Measurements from ENCODE around the gene S100A12.
"Not testable (repeated sequence)": the region's sequence is repeated elsewhere in the genome, so short reads cannot be mapped to it uniquely, and the experiment has no call there.

Gene S100A12

DNA sequence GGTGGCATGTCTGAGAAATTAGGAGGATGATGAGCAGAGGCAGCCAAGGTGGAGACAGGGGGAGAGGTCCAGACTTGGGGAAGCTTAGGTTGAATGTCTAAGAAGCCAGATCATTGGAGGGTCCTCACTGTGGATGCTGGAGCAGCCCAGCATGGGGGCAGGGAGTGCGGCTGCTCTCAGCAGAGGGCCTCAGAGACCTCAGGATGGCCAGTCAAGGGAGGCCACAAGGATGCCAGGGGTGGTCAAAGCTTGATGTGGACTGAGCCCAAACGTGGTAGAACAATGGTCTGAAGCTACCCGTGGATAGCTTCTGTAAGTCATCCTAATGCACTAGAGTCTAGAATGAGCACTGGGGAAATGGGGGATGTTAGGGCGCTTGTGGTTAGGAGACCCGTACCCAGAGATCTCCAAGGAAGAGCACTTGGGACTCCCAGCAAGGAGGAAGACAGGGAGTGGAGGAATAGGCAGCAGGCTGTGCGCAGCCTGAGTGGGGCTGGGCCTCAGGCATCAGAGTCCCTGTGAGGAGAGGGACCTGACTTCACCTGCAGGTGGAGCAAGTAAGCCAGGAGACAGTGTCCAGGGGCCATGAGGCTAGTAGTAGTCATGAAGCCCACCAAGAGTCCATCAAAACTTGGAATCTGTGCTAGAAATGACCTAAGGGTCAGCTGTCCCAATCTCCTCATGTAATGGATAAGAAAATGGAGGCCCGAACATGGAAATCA lies 22.0 kb downstream of the S100A12 start:
- DNase-seq (ENCODE audit: low spot score) = peak; percentile 36

DNA sequence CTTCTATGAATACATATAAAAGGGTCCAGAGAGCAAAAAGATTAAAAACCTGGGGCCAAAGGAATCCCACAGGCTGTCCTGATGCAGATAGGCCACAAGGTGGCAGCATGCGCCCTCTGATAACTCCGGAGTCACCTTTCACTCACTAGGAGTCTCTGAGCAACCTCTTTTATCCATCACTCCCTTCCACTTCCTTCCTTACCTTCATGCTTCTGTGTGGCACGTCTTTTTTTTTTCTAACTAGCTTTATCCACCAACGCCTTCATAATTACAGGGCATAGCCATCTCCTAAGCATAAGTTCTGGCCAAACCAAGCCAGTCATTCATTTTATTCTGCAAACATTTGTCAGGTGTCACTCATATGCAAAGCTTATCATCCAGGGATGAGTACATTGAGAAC lies 22.9 kb downstream of the S100A12 start:
- DNase-seq (ENCODE audit: low spot score) = peak; percentile 86

DNA sequence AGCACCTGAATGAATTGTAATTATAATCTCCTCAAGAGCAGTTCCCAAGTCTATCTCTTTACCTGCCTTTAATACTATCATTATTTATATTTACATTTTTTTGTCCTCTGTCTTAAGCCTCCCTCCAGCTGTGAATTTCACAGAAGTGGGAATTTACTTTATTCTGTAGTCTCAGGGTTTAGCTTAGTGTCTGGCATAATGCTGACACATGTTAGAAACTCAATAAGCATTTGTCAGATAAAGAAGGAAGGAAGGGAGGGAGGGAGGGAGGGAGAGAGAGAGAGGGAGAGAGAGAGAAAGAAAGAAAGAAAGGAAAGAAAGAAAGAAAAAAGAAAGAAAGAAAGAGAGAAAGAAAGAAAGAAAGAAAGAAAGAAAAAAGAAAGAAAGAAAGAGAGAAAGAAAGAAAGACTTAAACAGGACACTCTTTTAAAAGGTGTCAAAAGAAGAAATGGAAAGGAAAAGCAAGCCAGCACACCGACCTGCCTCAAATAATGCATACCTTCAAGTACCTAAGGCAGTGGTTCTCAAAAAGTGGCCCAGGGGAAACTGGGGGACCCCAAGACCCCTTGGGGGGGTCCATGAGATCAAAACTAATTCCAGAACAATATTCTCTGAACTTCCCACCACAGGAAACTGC lies 25.0 kb downstream of the S100A12 start:
- no peak for DNase-seq (ENCODE audit: low spot score)

DNA sequence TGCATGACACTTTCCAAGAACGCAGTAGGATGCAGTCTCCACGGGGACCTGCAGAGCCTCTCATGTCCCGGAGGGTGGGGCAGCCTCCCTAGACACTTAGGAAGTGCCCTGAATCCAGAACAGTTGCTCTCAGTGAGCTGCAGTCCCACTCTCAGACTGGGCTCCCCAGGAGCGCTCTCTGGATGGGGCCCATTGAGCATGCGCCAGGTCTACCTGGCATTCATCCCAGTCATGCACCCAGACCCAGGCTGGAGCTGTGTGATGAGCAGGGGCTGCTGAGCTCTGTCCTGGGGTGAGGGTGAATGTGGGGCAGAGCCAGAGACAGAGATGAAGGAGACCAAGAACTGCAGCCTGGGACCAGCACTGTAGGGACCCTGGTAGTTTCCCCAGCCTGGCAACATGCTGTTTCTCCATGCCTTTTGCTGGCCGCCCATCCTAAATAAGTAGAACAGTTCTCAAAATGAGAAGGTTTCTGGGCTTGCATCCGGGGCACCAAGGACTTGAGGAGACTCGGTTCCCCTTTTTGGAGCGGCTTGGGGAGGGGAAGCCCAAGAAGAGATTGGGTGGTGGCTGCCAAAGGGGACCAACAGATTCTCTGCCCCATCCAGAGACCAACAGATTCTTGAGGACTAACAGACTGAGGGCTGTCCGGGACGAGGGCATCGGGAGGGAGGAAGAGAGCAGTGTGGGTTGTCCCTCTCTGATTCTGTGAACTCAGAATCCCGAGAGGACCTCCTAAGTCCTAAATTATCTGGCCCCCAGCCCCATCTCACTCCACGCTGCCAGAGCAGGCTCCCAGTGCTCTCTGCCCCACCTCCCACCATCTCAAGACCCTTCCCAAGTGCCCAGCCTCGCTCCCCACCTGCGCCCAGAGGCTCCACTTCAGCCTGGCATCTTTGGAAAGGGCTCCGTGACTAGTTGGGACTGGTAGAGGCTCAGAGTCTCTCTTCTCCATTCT lies 25.8 kb downstream of the S100A12 start:
- no peak for DNase-seq (ENCODE audit: low spot score)

DNA sequence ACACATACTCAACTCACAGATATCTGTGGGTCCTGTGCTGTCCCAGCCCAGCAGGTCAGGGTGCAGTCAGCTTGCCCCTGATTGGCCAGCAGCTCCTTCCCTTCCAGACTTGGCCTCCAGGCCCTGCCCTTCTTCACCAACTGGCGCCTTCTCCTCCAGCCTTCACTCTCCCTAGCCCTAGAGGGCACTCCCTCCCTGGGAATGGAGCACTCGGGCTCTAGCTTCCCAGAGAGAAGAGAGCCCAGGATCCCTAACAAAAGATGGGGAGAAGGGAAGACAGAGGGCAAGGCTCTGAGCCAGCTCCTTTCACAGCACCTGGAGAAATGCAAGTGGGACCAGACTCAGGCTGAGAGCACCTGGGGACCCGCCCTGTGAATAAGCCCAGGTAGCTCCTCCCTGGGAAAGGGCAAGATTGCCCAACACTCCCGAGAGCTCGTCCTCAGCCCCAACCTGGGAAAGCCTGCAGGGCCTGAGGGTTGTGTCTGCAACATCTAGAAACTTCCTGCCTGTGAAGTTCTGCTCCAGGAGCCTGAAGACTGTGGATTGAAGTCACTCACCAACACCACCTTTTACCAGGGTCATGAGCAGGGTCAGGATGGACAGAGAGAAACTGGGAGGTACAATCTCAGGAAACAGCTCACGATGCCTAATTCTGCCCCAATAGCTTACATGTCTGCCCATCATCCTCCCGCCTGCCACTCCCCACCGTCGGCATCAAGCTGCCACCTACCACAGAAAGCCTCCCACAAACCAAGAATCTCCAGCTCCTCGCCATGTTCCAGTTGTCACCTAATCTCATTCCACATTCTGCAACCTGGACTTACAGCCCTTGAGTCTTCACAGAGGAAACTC lies 26.7 kb downstream of the S100A12 start, which contains the start of gene PGLYRP4:
PGLYRP4 (minus strand) TSS at position 331 of the 852 bp plus-strand sequence. CDS start 909 bp downstream, outside the sequence.
- DNase-seq (ENCODE audit: low spot score) = peak; percentile 7

DNA sequence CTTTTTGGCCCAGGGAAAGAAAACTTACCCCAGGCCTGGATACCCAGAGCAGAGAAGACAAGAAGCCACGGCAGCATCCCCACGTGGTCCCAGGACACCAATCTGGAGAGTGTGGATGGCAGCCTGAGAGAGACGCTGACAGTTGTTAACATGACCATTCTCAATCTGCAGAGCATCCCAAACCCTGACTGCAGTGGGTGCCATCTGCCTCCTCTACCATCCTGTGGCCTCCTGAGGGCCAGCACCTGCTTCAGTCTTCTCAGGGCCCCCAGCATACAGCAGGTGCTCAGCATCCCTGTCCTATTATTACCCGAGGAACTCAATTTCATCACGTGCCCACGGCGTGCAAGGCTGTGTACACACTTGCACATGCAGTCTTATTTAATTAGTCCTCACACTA lies 27.6 kb downstream of the S100A12 start:
- DNase-seq (ENCODE audit: low spot score) = peak; percentile 2

DNA sequence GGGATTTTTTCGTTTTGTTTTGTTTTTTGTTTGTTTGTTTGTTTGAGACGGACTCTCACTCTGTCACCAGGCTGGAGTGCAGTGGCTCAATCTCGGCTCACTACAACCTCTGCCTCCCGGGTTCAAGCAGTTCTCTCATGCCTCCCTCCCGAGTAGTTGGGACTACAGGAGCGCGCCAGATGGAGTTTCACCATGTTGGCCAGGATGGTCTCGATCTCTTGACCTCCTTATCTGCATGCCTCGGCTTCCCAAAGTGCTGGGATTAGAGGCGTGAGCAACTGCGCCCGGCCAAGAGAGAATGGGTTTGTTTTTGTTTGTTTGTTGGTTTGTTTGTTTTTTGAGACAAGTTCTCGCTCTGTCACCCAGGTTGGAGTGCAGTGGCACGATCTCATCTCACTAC lies 28.4 kb downstream of the S100A12 start:
- not testable (repeated sequence) for DNase-seq (ENCODE audit: low spot score)

DNA sequence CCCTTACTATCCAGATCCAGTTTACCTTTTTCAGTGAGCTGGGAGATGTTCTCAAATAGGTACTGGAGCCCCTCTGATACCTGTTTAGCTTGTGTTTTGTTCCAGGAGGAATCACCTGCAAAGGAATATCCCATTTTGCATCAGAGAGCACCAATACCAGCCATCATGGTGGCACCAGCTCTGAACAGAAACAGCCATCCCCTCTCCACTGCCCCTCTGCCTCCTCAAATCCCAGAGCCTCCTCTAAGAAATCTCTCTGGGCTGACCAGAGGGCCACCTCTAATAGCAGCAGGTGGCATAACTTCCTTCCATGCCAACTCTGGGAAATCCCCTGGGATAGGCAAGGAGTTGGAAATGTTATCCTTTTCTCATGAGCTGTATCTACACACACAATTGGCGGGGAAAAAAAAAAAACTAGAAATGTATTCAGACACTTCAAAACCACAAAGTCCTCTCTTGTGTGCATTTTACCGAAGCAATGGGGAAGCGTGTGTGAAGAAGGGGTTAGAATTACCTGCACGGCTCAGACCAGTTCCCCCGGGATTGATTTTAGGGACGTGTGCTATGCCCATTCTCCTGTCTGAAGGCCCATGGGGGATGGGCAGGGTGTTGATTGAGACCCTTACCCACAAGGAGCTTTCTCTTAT lies 29.2 kb downstream of the S100A12 start:
- DNase-seq (ENCODE audit: low spot score) = peak; percentile 6

DNA sequence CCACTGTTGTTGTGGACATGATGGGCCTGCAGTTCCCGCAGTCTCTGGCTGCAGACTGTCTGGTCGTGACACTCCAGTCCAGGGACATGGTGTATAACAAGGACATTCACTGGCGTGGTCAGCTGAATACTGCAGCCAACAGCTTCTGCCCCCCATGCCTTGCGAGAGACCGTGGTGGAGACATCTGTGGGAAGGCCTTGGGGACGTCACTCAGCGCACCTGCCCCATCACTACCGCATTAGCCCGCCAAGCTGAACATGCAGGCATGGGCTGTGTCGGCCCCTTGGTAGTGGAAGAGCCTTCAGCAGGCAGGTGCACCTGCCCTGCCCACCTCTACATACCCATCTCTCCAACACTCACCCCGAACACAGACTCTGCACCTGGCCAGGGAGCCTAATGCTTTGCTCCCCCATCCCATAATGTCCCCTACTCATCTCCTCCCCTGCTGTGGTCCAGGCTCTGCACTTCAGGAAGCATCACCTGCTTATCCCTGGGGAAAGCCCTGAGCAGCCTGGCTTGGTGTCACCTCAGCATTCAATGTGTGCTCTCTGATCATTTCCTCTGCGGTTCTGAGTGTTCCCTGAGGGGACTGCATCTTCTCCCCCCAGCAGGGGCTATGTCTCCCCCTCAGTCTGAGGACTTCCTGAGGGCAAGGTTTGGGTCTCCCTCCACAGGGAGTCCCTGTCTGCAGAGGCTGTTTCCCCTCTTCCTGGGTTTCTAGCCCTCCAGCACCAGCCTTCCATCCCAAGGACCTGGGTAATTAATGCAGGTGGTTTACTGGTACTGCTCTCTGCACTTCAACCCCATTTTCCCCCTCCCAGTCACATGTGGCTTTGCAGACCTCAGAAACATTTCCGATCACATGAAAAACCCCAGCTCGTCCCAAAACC lies 30.0 kb downstream of the S100A12 start:
- peak; percentile 8 for DNase-seq (ENCODE audit: low spot score)

DNA sequence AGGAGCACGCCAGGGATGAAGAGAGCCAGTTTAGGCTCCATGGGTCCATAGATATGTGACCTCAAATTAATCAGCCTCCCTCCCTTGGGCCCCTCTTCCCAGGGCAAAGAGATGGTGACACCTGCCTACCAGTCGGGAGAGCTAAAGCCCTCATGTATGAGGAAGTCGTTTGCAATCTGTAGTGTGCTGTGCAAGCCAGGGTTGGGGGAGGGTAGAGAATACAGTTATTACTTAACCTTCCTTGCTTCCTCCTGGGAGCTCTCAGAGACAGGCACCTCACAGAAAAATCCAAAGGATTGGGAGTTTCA lies 30.7 kb downstream of the S100A12 start:
- DNase-seq (ENCODE audit: low spot score) = no peak

DNA sequence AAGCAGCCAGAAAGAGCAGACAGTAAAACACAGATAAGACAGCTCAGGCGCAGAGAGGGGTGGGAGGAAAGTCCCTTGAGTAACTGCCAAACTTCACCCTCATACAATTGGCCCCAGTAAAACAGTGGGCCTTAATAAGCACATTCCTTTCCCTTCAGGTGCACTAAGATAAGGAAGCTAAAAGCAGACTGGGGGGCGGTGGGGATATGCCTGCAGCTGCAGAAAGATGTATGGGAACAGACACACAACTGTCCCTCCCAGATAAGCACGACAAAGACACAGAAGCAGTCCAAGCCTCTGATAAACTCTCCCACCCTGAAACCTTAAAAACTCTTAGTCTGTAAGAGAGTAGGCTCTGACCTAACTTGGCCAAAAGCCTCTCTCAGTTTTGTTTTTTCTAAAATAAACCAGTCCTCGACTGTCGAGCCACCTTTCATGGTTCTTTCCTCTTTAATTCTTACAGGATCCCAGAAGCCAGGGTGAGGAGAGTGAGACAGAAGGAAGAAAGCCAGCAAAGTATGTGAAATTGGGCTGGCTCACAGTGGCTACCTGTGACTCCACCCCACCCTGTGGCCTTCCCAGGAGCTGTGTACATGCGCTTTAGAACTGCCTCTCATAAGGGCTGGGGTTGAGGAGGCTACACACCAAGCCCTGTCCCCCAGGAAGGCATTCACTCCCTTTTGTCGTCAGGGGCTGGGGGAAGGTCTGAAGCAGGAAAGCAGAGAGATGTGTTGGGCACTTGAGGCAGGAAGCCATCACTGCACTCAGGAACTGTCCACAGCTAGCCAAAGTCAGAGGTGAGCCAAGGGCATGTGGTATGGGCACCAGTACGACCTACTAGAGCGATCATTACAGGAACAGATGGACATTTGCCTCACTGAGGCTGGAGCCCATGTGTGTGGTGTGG lies 31.4 kb downstream of the S100A12 start:
- DNase-seq (ENCODE audit: low spot score) = peak; percentile 6

DNA sequence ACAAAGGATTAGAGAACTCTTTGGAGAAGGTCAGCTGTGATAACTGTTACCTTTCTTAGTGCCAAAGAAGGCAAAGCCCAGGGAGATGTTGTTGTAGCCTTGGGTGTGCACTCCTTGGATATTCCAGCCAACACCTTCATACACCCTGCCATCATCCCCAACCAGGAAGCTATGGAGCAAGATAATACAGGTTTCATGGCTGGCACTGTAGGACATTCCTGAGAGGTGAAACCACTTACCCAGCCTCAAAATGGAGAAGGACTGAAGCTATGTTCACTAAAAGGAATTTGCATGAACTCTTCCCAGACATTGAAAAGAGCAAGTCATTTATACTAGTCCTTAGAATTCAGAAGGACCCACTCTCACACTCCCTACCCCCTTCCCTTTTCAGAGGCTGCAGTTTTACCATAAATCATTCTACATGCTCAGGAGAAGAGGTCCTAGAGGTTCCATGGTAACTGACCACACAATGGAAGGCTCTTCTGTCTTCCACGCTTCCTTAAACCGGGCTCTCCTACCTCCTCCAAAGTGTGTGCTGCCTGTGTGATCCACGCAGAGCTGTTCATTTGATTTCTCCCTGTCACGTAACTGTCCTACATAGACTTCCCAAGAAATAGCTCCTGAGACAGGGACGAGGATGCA lies 32.3 kb downstream of the S100A12 start:
- DNase-seq (ENCODE audit: low spot score) = peak; percentile 4

DNA sequence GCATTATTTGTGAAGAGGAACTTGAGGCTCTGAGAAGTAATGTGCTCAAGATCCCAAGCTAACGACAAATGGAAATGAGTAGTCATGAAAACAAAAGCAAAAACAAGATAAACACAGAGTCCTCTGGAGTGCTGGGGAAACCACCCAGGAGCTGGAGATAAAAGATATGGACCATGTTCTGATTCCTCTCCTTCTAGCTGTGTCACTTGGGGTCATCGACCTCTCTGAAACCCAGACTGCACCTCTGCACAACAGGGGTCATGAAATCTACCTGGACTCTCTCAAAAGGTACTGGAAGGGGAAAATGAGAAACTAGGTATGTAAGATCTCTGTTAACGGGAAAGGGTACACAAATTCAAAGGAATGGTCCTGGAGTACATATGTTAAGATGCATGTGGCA lies 33.2 kb downstream of the S100A12 start:
- no peak for DNase-seq (ENCODE audit: low spot score)

DNA sequence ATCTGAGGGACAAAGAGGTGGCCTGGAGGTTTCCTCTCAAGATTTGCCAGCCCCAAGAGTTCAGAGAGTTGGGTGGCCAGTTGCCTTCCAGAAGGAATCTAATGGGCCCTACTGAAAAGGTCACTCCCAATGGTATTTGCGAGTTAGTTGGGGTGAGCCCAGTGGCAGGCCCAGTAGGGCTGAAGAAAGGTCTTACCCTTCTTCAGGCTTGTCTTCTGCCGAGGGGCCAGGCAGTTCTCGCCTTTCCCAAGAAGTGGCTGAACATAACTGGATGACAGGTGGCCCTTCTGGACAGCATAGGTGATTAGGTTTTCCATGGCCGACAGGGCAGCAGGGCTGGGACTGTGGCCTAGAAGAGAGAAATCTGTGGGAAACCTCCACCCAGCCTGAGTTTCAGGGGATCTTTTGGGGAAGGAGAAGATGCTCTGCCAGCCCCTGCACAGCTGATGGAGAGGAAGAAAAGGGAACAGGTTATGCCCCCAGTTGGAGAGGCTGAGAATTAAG lies 33.9 kb downstream of the S100A12 start:
- peak; percentile 2 for DNase-seq (ENCODE audit: low spot score)

DNA sequence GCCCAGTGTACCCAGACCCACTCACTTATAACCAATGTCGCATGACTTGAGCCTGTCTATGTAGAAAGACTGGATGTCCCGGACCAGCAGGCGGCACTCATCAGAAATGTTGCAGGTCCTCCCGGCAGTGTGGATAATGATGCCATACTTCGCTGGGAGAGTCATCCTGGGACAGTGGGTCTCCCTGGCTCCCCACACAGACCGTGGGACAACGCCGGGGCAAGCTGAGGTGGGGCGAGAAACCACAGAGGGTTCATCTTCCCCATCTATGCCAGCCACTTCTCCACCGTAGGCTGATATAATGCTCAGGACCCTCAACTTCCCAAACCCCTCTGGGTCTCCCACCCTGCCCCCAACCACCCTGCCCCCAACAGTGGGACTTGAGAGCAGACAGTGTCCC lies 35.1 kb downstream of the S100A12 start:
- peak; percentile 4 for DNase-seq (ENCODE audit: low spot score)

DNA sequence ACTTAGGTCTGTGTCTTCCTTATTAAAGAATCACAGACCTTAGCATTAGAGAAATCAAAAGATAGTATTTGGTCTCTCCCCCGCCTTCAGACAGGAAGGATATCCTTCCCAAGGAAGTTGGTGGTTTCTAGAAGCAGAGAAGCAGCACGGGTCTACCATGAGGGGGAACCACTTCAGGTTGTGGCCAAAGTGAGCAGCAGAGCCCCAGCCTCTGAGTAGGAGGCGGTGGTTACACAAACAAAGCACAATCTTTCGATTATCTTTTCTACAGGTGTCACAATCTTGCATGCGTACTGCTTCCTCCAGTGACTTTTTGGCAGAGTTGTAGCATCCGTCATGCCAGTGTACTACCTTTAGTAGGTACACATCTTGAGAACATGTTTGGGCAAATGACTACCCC lies 35.6 kb downstream of the S100A12 start:
- DNase-seq (ENCODE audit: low spot score) = peak; percentile 3

DNA sequence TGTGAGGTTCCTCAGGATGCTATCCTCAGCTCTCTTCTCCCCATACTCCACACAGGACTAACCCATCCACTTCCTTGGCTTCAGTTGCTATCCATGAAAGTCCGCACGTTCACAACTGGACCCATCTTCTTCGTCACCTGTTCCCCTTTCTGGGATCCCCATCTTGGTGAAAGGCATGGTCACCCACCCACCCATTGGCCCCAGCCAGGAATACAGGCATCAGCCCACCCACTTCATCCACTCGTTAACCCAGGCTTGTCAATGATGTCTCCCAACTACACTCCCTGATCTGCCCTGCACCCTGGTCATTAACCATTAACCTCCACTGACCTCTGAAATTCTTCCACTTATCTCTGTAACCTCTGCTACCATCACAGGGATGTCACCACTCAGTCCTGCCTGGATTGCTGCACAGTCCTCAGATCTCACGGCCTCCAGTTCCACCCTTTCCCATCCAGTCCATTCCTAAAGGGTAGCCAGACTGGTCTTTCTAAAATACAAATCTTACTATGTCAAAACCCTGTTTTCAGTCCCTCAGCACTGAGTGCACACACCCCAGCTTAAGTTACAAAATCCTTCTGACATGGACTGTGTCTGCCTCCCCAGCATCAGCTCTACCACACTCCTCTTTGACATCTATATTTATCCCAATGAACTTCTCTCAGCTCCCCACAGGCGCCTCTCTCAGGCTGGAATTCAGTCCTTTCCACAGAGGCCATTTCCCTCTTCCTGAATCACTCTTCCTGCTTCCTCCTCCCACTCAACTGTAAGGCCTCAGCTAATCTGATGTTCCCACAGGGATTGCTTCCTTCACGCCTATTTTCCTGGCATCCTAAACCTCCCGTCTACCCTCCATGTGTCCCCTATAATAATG lies 37.2 kb downstream of the S100A12 start:
- no peak for DNase-seq (ENCODE audit: low spot score)

Measured in AG20443 (cell line).